ENCODE results near the gene DHCR24. TPM values are rescaled to one million over a fixed set of nuclear protein-coding genes. Genes with fewer than 3 reads are reported as not detected.

The DHCR24 gene
- total RNA-seq, 1 experiment from 2014 or later = 337 TPM

DNA sequence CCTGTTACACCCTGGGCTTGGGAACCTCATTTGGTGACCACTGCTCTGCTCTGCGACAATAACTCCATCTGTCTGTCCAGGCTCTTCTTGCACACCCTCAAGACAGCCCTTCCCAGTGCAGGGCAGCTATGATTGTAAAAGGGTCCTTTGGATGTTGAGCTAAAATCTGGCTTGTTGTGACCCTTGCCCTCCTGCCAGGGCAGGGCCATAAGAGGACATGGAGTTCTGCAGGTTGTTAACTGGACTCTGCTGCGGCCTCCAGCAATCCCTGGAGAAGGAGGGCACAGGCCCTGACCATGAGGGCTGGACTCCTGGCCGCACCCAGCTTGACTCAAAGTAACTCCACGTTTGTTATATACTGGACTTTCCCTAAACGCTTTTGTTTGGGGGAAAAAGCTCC is 41.2 kb downstream of the DHCR24 start:
- TF ChIP-seq FOXK1 (CRISPR knock-in tag; IDR thresholded peaks at IDR 0.05) (no peak), ZNF263 (CRISPR knock-in tag; IDR thresholded peaks at IDR 0.05; ENCODE audit: low read depth) (no peak), NFYB (CRISPR knock-in tag; conservative IDR thresholded peaks at IDR 0.05; ENCODE audit: low read depth) (no peak)
- TF ChIP-seq, protein P1, sequence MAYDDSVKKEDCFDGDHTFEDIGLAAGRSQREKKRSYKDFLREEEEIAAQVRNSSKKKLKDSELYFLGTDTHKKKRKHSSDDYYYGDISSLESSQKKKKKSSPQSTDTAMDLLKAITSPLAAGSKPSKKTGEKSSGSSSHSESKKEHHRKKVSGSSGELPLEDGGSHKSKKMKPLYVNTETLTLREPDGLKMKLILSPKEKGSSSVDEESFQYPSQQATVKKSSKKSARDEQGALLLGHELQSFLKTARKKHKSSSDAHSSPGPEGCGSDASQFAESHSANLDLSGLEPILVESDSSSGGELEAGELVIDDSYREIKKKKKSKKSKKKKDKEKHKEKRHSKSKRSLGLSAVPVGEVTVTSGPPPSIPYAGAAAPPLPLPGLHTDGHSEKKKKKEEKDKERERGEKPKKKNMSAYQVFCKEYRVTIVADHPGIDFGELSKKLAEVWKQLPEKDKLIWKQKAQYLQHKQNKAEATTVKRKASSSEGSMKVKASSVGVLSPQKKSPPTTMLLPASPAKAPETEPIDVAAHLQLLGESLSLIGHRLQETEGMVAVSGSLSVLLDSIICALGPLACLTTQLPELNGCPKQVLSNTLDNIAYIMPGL (CRISPR knock-in tag; IDR thresholded peaks at IDR 0.05) = no peak
- TF ChIP-seq, protein P2, sequence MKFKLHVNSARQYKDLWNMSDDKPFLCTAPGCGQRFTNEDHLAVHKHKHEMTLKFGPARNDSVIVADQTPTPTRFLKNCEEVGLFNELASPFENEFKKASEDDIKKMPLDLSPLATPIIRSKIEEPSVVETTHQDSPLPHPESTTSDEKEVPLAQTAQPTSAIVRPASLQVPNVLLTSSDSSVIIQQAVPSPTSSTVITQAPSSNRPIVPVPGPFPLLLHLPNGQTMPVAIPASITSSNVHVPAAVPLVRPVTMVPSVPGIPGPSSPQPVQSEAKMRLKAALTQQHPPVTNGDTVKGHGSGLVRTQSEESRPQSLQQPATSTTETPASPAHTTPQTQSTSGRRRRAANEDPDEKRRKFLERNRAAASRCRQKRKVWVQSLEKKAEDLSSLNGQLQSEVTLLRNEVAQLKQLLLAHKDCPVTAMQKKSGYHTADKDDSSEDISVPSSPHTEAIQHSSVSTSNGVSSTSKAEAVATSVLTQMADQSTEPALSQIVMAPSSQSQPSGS (CRISPR knock-in tag; IDR thresholded peaks at IDR 0.05; ENCODE audit: borderline replicate concordance, low read depth) = no peak
- TF ChIP-seq, protein P3, sequence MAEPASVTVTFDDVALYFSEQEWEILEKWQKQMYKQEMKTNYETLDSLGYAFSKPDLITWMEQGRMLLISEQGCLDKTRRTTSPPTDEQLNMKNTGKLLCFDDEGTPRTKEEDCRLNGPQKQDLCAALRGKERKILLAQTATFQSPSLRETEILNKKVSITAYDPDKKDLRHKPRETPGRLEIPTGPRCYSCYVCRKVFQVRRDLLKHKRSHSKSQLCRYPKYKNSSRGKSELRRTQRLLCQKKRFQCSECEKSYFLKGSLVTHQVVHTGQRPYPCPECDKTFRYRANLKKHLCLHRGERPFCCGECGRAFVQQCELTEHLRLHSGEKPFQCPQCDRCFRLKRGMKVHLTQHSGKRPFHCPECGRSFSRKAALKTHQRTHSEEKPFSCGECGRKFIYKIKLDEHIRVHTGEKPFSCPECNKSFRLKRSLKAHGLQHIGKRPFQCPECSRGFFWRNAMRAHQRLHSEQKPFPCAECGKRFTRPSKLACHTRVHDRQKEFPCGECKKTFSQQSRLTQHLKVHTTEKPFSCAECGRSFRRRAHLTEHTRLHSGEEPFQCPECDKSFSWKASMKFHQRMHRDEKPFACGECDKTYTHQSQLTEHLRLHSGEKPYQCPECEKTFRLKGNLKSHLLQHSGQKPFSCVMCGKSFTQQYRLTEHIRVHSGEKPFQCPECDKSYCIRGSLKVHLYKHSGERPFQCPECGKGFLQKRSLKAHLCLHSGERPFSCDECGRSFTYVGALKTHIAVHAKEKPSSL (CRISPR knock-in tag; conservative IDR thresholded peaks at IDR 0.05) = no peak
- TF ChIP-seq, protein P4, sequence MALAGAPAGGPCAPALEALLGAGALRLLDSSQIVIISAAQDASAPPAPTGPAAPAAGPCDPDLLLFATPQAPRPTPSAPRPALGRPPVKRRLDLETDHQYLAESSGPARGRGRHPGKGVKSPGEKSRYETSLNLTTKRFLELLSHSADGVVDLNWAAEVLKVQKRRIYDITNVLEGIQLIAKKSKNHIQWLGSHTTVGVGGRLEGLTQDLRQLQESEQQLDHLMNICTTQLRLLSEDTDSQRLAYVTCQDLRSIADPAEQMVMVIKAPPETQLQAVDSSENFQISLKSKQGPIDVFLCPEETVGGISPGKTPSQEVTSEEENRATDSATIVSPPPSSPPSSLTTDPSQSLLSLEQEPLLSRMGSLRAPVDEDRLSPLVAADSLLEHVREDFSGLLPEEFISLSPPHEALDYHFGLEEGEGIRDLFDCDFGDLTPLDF (CRISPR knock-in tag; IDR thresholded peaks at IDR 0.05) = no peak
- Mint-ChIP-seq H3K4me1 (no peaks in the 10 kb centered on the region), H3K4me3 (no peak overlapping the region), H3K27ac (no peak overlapping the region), H3K27me3 (ENCODE audit: low read depth) (no peaks in the 10 kb centered on the region; the same call in 1 of the 2 replicates), H3K9me3 (no peaks in the 10 kb centered on the region), H3K36me3 (peaks cover 26% of the 10 kb centered on the region)
- DNase-seq (ENCODE audit: low spot score) (no peak), ATAC-seq (no peak)
- POLR2A ChIA-PET = no interaction called here
- CTCF ChIA-PET = interaction anchor here (1.2 kb wide), 1 partner anchor 28 kb away, joined by 3 read pairs; no protein-coding TSS in a partner anchor

GRCh38 chr1:54844564-54844963 is 42.4 kb downstream of the DHCR24 start:
- H3K27ac Mint-ChIP-seq = no peak overlapping the region
- no peaks in the 10 kb centered on the region for H3K4me1 Mint-ChIP-seq
- POLR2A ChIA-PET = interaction anchor here (0.7 kb wide), 1 partner anchor 17 kb away, joined by 5 read pairs; no protein-coding TSS in a partner anchor
- no peaks in the 10 kb centered on the region for H3K9me3 Mint-ChIP-seq
- H3K4me3 Mint-ChIP-seq = no peak overlapping the region
- ATAC-seq = no peak
- H3K36me3 Mint-ChIP-seq = peaks cover 14% of the 10 kb centered on the region
- CTCF ChIA-PET = no interaction called here
- DNase-seq (ENCODE audit: low spot score) = no peak
- no peaks in the 10 kb centered on the region; the same call in 1 of the 2 replicates for H3K27me3 Mint-ChIP-seq (ENCODE audit: low read depth)
- TF ChIP-seq JUN (CRISPR knock-in tag; IDR thresholded peaks at IDR 0.05) = no peak
- TF ChIP-seq, protein P2 (CRISPR knock-in tag; IDR thresholded peaks at IDR 0.05; ENCODE audit: borderline replicate concordance, low read depth) = no peak
- no peak for TF ChIP-seq GRHL2 (CRISPR knock-in tag; IDR thresholded peaks at IDR 0.05; ENCODE audit: insufficient replicate concordance, severe bottlenecking)
- TF ChIP-seq ZNF396 (CRISPR knock-in tag; IDR thresholded peaks at IDR 0.05; ENCODE audit: borderline replicate concordance) = no peak
- TF ChIP-seq, protein P5, sequence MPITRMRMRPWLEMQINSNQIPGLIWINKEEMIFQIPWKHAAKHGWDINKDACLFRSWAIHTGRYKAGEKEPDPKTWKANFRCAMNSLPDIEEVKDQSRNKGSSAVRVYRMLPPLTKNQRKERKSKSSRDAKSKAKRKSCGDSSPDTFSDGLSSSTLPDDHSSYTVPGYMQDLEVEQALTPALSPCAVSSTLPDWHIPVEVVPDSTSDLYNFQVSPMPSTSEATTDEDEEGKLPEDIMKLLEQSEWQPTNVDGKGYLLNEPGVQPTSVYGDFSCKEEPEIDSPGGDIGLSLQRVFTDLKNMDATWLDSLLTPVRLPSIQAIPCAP (CRISPR knock-in tag; IDR thresholded peaks at IDR 0.05) = no peak
- TF ChIP-seq FOXK1 (CRISPR knock-in tag; IDR thresholded peaks at IDR 0.05) = no peak
- TF ChIP-seq TP53 (CRISPR knock-in tag; IDR thresholded peaks at IDR 0.05) = no peak
- no peak for TF ChIP-seq CREM (CRISPR knock-in tag; IDR thresholded peaks at IDR 0.05)
- no peak for TF ChIP-seq NFYB (CRISPR knock-in tag; conservative IDR thresholded peaks at IDR 0.05; ENCODE audit: low read depth)
- no peak for TF ChIP-seq FOXP4 (CRISPR knock-in tag; IDR thresholded peaks at IDR 0.05)
- TF ChIP-seq, protein P6, sequence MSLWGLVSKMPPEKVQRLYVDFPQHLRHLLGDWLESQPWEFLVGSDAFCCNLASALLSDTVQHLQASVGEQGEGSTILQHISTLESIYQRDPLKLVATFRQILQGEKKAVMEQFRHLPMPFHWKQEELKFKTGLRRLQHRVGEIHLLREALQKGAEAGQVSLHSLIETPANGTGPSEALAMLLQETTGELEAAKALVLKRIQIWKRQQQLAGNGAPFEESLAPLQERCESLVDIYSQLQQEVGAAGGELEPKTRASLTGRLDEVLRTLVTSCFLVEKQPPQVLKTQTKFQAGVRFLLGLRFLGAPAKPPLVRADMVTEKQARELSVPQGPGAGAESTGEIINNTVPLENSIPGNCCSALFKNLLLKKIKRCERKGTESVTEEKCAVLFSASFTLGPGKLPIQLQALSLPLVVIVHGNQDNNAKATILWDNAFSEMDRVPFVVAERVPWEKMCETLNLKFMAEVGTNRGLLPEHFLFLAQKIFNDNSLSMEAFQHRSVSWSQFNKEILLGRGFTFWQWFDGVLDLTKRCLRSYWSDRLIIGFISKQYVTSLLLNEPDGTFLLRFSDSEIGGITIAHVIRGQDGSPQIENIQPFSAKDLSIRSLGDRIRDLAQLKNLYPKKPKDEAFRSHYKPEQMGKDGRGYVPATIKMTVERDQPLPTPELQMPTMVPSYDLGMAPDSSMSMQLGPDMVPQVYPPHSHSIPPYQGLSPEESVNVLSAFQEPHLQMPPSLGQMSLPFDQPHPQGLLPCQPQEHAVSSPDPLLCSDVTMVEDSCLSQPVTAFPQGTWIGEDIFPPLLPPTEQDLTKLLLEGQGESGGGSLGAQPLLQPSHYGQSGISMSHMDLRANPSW (CRISPR knock-in tag; conservative IDR thresholded peaks at IDR 0.05; ENCODE audit: low read depth) = no peak
- TF ChIP-seq, protein P1 (CRISPR knock-in tag; IDR thresholded peaks at IDR 0.05) = no peak
- TF ChIP-seq CREB1 (CRISPR knock-in tag; IDR thresholded peaks at IDR 0.05) = no peak
